Common myeloid progenitor, CD34-positive (primary cell): ENCODE measurements around the gene DCAF8L2.
"Not testable (repeated sequence)": the region's sequence is repeated elsewhere in the genome, so short reads cannot be mapped to it uniquely, and the experiment has no call there.

Experiments used
- CTCF ChIA-PET: fragments of 350-600 bp; sonication (Branson Sonifier 250); formaldehyde crosslinking; loops from one replicate; lab custom pipeline; 2021; ENCODE audit warnings: antibody characterized with exemption; lab: Charles Lee
- POLR2A ChIA-PET: fragments of 350-600 bp; sonication (Branson Sonifier 250); formaldehyde crosslinking; loops from one replicate; lab custom pipeline; 2021; ENCODE audit warnings: antibody characterized with exemption; lab: Charles Lee
- DNase-seq, 3 donors: peaks; one replicate each; pipeline versions ENCODE4 v3.0.0 to v3.0.0-alpha.2; 2013
- H3K27ac ChIP-seq, 2 experiments: 1 replicate in 1 of 2; 2 replicates in 1 of 2; pipeline ENCODE4 v1.7.0; 2013; ENCODE audit warnings: inconsistent platforms in 2 of 2, low read length in 2 of 2, mild to moderate bottlenecking in 2 of 2, low read depth in 1 of 2, moderate library complexity in 1 of 2; ENCODE audit not compliant: severe bottlenecking in 2 of 2, insufficient read depth in 1 of 2, poor library complexity in 1 of 2
- H3K27me3 ChIP-seq, 5 experiments: replicated peaks in 2 of 5; 1 replicate in 3 of 5; 2 replicates in 2 of 5; pipeline versions ENCODE4 v1.6.1 to v1.7.0; 2013; ENCODE audit warnings: low read length in 4 of 5, mild to moderate bottlenecking in 2 of 5, moderate library complexity in 2 of 5, inconsistent platforms in 1 of 5; ENCODE audit not compliant: insufficient read depth in 5 of 5, control insufficient read depth in 4 of 5
- H3K36me3 ChIP-seq, 4 experiments: 1 replicate in 2 of 4; 2 replicates in 2 of 4; pipeline versions ENCODE4 v1.6.1 to v1.7.0; 2013; ENCODE audit warnings: low read length in 3 of 4, control low read depth in 1 of 4, mild to moderate bottlenecking in 1 of 4; ENCODE audit not compliant: control insufficient read depth in 4 of 4, insufficient read depth in 4 of 4
- H3K4me1 ChIP-seq, 4 experiments: 1 replicate in 3 of 4; 2 replicates in 1 of 4; pipeline versions ENCODE4 v1.6.1 to v1.7.1; 2013; ENCODE audit warnings: low read length in 3 of 4, mild to moderate bottlenecking in 3 of 4, control low read depth in 1 of 4, inconsistent platforms in 1 of 4, moderate library complexity in 1 of 4; ENCODE audit not compliant: control insufficient read depth in 4 of 4, insufficient read depth in 4 of 4; ENCODE audit errors: control extremely low read depth in 1 of 4
- H3K4me3 ChIP-seq, 7 experiments: 1 replicate in 4 of 7; 2 replicates in 3 of 7; pipeline versions ENCODE4 v1.5.1 to v1.7.0; 2013; ENCODE audit warnings: mild to moderate bottlenecking in 7 of 7, low read length in 6 of 7, moderate library complexity in 6 of 7, inconsistent platforms in 2 of 7, low read depth in 2 of 7, control low read depth in 1 of 7; ENCODE audit not compliant: insufficient read depth in 4 of 7, control insufficient read depth in 1 of 7; ENCODE audit errors: extremely low read depth in 1 of 7
- H3K9me3 ChIP-seq, 5 experiments: 1 replicate in 4 of 5; 2 replicates in 1 of 5; pipeline versions ENCODE4 v1.6.1 to v1.7.1; 2013; ENCODE audit warnings: low read length in 4 of 5, mild to moderate bottlenecking in 2 of 5, inconsistent platforms in 1 of 5, low read depth in 1 of 5, moderate library complexity in 1 of 5; ENCODE audit not compliant: control insufficient read depth in 4 of 5, insufficient read depth in 2 of 5; ENCODE audit errors: control extremely low read depth in 1 of 5
- WGBS: methylation state at CpG from one replicate; pipeline ENCODE4 v1.1.5; 2013; ENCODE audit not compliant: insufficient coverage; 5-methylcytosine and 5-hydroxymethylcytosine counted together

The DCAF8L2 gene

DNA sequence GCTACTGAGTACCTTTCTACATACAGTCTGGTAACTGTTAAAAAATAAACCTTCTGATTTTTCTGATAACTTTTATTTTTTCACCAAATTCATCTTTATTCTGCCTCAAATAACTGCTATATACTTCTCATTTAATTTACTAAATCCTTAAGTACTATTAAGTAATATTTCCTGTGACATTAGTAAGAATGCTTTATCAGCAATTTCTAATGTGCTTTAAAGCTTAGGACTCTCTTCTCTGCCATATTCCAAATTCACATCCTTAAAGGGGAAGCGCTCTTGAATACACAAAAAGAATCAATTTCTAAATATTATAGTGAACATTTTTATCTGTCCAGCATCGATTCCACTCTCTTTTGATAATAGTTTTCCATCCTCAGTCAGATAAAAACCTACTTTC, 81.1 kb downstream of the DCAF8L2 start:
- WGBS = no CpG with 5 or more reads among the region's 2 CpGs
- no peaks in the 10 kb centered on the region for H3K27me3 ChIP-seq
- ChIA-PET CTCF (no interaction called here), POLR2A (no interaction called here)
- H3K36me3 ChIP-seq = no peaks in the 10 kb centered on the region
- no peaks in the 10 kb centered on the region for H3K9me3 ChIP-seq
- no peaks in the 10 kb centered on the region for H3K4me1 ChIP-seq
- DNase-seq = no peak
- no peak overlapping the region for H3K27ac ChIP-seq
- H3K4me3 ChIP-seq = no peak overlapping the region

DNA sequence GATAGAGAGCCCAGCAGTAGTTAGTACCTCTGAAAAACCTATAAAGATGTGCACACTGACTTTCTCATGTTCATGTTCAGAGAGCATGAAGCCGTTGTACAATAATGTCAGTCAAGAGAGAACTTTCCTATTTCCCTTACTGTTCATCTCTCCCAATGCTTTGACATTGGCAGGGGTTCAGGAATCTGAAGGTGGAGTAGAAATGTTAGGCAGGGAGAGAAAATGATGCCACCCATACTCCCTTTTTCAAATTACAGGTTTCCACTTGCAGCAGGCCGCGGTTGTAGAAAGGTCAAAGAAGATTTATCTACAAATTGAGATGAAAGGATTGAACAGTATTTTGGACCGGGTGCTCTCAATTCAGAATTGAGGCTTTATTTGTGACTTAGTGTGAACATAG, 84.3 kb downstream of the DCAF8L2 start:
- DNase-seq = no peak
- H3K4me3 ChIP-seq = no peak overlapping the region
- POLR2A ChIA-PET = no interaction called here
- no peak overlapping the region for H3K27ac ChIP-seq
- CTCF ChIA-PET = no interaction called here
- no peaks in the 10 kb centered on the region for H3K27me3 ChIP-seq
- H3K9me3 ChIP-seq = no peaks in the 10 kb centered on the region
- no CpG with 5 or more reads among the region's 4 CpGs for WGBS
- no peaks in the 10 kb centered on the region for H3K4me1 ChIP-seq
- H3K36me3 ChIP-seq = no peaks in the 10 kb centered on the region

DNA sequence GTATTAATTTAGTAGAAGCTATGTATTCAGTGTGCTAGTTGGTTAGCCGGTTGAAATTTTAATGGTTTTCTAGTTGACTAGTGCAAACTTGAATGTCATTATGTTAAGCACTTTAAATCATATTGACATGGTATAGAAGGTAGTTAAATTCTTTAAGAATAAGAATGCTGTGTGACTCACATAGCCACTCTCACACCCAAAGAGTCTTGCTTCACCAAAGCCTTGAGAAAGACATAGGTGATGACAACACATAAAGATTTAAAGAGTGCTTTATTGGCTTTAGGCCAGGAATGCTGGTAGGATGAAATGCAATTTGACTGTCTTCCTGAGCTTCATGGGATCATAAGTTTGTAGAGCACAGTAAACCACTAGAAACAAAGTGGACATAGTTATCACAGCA, 85.3 kb downstream of the DCAF8L2 start:
- no peak for DNase-seq
- Histone ChIP-seq H3K9me3 (no peaks in the 10 kb centered on the region), H3K4me1 (no peaks in the 10 kb centered on the region), H3K36me3 (no peaks in the 10 kb centered on the region), H3K27me3 (no peaks in the 10 kb centered on the region), H3K27ac (no peak overlapping the region), H3K4me3 (no peak overlapping the region)
- ChIA-PET POLR2A (no interaction called here), CTCF (no interaction called here)
- 60% methylated on average over 1 of the region's 1 CpG for WGBS

DNA sequence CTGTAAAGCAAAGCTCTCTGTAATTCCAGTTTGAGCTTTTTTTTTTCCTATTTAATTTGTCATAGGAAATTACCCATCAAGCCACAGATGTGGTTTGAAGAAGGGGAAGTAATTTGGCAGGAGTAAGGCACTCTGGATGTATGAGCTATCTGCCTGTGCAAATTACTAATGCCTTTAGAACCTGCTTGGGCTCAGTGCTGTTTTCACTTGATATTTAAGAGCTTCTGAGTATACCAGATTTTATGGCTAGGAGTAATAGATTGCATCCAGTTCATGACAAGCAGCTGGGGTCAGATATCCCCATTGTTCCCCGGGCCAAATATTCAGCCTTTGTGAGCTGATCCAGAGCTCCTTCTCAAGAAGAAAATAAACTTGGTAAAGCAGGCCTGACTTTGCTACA, 89.1 kb downstream of the DCAF8L2 start:
- H3K4me1 ChIP-seq = no peaks in the 10 kb centered on the region
- no peaks in the 10 kb centered on the region for H3K27me3 ChIP-seq
- H3K27ac ChIP-seq = no peak overlapping the region
- WGBS = 64% methylated on average over 1 of the region's 1 CpG
- CTCF ChIA-PET = no interaction called here
- POLR2A ChIA-PET = no interaction called here
- H3K4me3 ChIP-seq = no peak overlapping the region
- no peaks in the 10 kb centered on the region for H3K36me3 ChIP-seq
- DNase-seq = peak in 1 of 3 donors; percentile 3
- H3K9me3 ChIP-seq = no peaks in the 10 kb centered on the region

DNA sequence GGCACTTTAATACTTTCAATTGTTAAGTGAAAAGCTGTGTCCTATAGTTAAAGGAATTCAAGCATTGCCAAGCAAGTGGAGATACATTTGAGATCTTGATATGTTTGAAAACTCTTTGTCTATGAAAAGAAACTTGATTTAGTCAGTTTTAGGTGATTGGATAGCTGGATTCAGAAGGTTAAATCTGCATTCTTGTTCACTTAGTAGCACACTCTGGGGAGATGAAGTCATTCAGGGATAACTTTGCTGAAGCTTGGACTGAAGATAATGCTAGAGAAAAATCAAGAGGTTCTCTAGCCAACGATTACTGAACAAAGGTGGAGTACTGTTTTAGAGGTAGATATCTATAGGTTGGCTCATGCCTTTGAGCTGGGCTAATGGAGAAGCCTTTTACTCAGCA, 90.6 kb downstream of the DCAF8L2 start:
- Histone ChIP-seq H3K36me3 (no peaks in the 10 kb centered on the region), H3K4me1 (no peaks in the 10 kb centered on the region), H3K27me3 (no peaks in the 10 kb centered on the region), H3K27ac (no peak overlapping the region), H3K9me3 (no peaks in the 10 kb centered on the region), H3K4me3 (no peak overlapping the region)
- CTCF ChIA-PET = no interaction called here
- no peak for DNase-seq
- WGBS = no CpG with 5 or more reads among the region's 1 CpG
- POLR2A ChIA-PET = interaction anchor here (0.6 kb wide), 1 partner anchor 492 kb away, joined by 3 read pairs; no protein-coding TSS in a partner anchor

DNA sequence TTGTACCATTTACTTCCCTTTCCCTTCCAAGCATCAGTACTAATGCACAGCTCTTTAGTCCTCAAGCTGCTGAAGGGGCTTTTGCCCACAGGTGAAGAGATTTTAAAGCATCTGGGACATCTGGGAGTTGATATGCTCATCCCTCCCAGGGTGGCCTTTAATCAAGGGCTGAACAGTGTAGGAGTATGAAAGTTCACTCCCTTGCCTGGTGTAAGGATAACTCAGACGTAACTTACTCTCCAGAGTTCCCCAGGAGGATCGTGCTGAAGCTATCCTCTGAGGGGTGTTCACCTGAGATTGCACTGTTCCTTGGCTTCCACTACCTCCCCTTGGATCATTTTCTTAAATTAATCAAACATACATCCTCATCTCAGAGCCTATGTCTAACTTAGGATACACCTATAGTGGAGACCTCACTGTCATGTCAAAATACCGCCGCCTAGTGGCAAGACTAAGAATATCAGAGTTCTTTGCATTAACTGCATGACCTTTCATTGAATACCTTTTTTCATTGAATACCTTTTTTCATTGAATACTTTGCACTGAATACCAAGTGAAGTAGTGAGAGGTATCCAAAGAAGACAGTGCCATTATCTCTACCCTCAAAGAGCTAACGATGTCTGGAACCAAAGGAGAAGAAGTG, 93.5 kb downstream of the DCAF8L2 start:
- H3K36me3 ChIP-seq, H3K27ac ChIP-seq, CTCF ChIA-PET, H3K4me3 ChIP-seq, POLR2A ChIA-PET, H3K9me3 ChIP-seq, H3K4me1 ChIP-seq, H3K27me3 ChIP-seq: not testable (repeated sequence)
- DNase-seq = peak in 1 of 3 donors; percentile 18
- WGBS = 29% methylated on average over 4 of the region's 5 CpGs

DNA sequence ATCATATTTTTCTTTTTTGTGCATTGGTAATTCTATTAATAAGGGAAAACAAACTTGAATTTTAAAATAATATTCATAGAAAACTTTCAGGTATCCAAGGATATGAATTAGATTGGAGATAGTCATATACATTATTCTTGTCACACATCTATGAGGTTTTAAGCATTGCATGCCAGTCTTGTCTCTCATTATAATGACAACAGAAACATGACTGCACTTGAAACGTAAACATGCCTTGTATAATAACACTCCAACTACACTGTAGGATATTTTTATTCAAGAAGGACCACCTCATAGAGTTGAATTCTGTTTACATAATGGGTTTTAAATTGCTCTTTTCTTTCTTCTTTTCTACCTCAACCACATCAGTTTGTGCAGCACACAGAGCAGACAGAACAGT, 104.5 kb downstream of the DCAF8L2 start:
- Histone ChIP-seq H3K27me3 (peaks cover 0 to 3% (median 0%) of the 10 kb centered on the region in 5 experiments), H3K9me3 (no peaks in the 10 kb centered on the region), H3K36me3 (no peaks in the 10 kb centered on the region), H3K4me3 (no peak overlapping the region), H3K4me1 (no peaks in the 10 kb centered on the region), H3K27ac (no peak overlapping the region)
- DNase-seq = no peak
- CTCF ChIA-PET = no interaction called here
- no CpG with 5 or more reads among the region's 1 CpG for WGBS
- POLR2A ChIA-PET = no interaction called here
